HG02981 (cell line): Measurements from ENCODE around the gene HIP1.
"Not testable (repeated sequence)": the region's sequence is repeated elsewhere in the genome, so short reads cannot be mapped to it uniquely, and the experiment has no call there.

ENCODE experiments used
- ATAC-seq: cut with Tn5 transposase; IDR thresholded peaks from one replicate; pipeline ENCODE4 v1.9.1; 2021; ENCODE audit warnings: mild to moderate bottlenecking, moderate library complexity; ENCODE audit not compliant: unreplicated experiment

HIP1 gene

DNA sequence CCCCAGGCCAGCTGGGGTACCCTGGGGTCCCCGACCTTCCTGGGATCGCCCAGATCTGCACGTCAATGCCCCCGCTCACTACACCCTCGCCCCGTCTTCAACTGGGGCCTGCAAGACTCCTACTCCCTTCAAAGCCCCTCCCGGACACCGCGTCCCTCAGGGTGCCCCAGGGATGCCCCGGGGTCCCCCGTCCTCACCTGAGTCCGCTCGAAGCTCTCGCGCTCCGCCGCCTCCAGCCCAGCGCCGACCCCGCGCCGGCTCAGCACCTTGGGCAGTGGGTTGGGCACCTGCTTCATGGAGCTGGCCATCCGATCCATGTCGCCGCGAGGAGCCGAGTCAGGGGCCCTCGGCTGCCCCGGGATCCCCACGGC, at the start of gene HIP1:
HIP1 (minus strand) TSS at position 338 of the 371 bp plus-strand sequence; CDS start at position 317, 21 bp downstream.
- no peak for ATAC-seq

DNA sequence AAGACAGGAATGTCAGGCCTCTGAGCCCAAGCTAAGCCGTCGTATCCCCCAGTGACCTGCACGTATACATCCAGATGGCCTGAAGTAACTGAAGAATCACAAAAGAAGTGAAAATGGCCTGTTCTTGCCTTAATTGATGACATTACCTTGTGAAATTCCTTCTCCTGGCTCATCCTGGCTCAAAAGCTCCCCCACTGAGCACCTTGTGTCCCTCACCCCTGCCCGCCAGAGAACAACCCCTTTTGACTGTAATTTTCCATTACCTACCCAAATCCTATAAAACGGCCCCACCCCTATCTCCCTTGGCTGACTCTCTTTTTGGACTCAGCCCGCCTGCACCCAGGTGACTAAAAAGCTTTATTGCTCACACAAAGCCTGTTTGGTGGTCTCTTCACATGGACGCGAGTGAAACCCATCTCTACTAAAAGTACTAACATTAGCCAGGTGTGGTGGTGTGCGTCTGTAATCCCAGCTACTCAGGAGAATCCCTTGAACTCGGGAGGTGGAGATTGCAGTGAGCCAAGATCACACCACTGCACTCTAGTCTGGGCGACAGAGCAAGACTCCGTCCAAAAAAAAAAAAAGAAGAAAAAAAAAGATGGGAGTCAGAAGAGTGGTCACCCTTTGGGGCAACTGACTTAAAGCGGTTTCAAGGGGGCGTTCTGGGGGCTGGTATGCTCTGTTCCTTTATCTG, 49.6 kb upstream of the HIP1 start:
- not testable (repeated sequence) for ATAC-seq

DNA sequence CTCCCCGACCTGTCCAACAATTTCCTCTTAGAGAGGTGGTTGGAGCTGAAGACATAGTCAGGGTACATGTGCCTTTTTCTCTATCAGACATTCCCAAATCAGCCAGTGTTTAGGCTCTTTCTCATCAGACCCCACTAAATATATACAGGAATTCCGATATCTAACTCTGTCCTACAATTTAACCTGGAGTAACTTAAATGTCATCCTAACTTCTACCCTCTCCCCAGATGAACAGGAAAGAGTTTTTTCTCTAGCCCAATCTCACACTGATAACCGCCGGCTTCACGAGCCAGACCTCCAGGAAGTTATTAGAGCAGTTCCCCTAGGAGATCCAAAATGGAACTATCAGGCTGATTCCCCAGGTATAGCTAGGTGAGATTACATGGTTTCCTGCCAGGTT, 44.3 kb upstream of the HIP1 start:
- not testable (repeated sequence) for ATAC-seq

DNA sequence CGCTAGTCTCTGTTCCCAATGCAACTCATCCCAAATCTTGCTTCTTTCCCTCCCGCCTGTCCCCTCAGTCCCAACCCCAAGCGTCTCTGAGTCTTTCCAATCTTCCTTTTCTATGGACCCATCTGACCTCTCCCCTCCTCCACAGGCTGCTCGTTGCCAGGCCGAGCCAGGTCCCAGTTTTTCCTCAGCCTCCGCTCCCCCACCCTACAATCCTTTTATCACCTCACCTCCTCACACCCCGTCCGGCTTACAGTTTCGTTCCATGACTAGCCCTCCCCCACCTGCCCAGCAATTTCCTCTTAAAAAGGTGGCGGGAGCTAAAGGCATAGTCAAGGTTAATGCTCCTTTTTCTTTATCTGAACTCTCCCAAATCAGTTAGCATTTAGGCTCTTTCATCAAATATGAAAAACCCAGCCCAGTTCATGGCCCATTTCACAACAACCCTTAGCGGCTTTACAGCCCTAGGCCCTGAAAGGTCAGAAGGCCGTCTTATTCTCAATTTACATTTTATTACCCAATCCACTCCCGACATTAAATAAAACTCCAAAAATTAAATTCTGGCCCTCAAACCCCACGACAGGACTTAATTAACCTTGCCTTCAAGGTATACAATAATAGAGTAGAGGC, 42.0 kb upstream of the HIP1 start:
- not testable (repeated sequence) for ATAC-seq

DNA sequence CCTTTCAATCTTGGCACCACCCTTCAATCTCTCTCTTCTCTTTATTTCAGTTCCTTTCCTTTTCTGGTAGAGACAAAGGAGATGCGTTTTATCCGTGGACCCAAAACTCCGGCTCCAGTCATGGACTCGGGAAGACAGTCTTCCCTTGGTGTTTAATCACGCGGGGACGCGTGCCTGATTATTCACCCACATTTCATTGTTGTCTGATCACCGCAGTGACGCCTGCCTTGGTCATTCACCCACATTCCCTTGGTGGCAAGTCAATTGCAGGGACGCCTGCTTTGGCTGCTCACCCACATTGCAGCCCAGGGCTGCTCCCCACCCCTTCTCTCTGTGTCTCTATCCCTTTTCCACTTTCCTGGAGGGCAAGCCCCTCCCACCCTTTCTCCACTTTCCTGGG, 40.8 kb upstream of the HIP1 start:
- not testable (repeated sequence) for ATAC-seq

DNA sequence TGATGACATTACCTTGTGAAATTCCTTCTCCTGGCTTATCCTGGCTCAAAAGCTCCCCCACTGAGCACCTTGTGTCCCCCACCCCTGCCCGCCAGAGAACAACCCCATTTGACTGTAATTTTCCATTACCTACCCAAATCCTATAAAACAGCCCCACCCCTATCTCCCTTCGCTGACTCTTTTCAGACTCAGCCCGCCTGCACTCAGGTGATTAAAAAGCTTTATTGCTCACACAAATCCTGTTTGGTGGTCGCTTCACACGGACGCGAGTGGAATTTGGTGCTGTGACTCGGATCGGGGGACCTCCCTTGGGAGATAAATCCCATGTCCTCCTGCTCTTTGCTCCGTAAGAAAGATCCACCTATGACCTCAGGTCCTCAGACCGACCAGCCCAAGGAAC, 40.3 kb upstream of the HIP1 start:
- ATAC-seq = not testable (repeated sequence)

DNA sequence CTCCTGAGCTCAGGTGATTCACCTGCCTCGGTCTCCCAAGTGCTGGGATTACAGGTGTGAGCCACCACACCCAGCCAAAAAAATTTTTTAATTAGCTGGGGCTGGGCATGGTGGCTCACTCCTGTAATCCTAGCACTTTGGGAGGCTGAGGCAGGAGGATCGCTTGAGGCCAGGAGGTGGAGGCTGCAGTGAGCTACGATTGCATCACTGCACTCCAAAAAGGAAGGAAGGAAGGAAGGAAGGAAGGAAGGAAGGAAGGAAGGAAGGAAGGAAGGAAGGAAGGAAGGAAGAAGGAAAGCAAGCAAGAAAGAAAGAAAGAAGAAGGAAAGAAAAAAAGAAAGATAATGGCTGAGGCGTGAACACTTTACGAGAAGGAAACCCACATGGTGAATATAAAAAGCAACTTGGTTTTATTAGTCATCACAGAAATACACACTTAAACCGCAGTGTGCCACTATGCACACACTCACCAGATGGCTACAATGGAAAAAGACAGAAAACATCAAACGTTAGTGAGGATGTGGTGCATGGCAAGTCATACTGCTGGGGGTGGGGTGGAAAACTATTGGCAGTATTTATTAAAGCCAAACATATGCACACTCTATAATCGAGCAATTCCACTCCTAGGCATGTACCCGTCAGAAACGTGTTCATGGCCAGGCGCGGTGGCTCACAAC, 37.7 kb upstream of the HIP1 start:
- ATAC-seq = no peak

DNA sequence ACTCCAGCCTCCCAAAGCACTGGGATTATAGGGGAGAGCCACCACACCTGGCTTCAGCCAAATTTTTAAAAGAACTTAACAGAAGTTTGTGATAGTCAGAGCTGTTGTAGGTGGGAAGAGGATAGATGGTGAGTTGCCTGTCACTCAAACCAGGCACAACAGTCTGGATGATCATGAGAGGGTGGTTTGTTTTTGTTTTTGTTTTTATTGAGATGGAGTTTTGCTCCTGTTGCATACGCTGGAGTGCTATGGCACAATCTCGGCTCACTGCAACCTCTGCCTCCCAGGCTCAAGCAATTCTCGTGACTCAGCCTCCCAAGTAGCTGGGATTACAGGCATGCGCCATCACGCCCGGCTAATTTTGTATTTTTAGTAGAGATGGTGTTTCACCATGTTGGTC, 35.2 kb upstream of the HIP1 start:
- ATAC-seq = not testable (repeated sequence)

DNA sequence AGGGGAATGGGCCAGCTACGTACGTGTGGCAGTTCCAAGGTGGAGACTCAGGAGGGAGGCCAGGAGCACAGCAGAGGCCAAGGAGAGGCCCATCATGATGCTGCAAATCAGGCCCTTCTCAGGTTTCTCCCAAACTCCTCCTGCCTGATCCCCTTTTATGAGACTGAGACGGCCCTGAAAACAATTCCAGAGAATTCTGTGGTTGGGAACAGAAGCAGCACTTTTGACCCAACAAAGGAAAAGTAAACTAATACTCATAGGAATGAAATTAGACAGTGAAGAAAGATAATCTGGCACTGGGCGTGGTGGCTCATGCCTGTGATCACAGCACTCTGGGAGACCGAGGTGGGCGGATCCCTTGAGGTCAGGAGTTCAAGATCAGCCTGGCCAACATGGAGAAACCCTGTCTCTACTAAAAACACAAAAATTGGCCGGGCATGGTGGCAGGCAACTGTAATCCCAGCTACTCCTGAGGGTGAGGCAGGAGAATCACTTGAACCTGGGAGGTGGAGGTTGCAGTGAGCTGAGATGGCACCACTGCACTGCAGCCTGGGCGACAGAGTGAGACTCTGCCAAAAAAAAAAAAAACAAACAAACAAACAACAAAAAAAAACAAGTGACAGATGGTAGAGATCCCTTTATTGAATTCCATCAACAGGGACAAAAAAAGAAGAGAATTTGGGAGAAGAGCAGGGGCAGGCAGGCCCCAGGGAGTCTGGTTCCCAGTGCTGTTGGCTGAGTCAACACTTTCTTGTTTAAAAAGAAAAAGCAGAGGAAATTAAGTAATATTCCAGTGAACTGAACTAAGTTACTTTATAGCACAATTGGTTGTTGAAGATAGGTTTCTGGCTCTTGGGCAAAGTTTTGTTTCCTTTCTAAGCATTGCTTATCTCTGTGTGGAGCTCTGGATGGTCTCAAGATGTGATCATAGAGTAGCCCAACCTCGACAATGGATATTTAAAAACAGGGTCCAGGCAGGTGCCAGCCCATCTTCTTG, 33.6 kb upstream of the HIP1 start, which contains the start of gene CCL26:
CCL26 (minus strand) TSS at position 131 of the 997 bp plus-strand sequence; CDS start at position 96, 35 bp downstream.
- ATAC-seq = no peak

DNA sequence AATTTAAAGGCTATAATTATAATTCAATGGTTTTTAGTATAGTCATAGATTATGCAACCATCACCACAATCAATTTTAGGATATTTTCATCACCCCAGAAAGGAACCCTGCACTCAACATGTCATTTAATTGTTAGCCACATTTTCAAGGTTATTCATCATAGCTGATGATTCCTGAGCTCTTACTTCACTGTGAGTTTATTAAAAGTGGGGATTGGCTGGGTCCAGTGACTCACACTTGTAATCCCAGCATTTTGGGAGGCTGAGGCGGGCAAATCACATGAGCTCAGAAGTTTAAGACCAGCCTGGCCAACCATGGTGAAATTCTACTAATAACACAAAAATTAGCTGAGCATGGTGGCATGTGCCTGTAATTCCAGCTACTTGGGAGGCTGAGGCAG, 32.5 kb upstream of the HIP1 start:
- ATAC-seq = no peak

DNA sequence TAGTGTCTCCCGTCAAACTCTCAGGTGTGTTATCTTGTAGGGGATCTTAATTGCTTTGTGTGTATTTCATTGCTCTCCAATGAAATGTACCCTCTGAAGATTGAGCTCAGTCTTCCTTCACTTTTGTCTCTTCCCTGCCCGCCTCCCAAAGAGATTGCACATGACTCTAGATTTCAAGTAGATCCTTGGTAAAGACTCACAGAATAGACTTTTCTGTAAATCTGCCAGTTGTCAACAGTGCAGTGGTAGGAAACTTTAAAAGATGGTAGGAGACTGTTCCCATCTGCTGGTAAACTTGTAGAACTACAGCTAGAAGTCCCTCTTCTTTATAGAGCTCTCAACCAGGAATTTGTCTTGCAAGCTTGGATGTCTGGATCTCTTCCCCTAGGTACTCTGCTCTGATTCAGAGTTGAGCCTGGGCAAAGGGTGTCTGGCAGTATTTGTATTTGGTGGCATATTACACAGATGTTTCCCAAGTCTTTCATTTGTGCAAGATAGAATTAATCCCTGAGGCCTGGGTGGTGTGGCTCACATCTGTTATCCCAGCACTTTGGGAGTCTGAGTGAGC, 23.7 kb upstream of the HIP1 start:
- ATAC-seq = peak; percentile 50

DNA sequence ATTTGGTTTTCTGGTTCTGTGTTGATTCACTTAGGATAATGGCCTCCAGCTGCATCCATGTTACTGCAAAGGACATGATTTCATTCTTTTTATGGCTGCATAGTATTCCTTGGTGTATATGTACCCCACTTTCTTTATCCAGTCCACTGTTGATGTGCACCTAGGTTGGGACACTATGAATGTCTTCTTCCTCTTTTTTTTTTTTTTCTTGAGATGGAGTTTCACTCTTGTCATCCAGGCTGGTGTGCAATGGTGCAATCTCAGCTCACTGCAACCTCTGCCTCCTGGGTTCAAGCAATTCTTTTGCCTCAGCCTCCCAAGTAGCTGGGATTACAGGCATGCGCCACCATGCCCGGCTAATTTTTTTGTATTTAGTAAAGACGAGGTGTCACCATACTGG, 23.1 kb upstream of the HIP1 start:
- ATAC-seq = not testable (repeated sequence)

DNA sequence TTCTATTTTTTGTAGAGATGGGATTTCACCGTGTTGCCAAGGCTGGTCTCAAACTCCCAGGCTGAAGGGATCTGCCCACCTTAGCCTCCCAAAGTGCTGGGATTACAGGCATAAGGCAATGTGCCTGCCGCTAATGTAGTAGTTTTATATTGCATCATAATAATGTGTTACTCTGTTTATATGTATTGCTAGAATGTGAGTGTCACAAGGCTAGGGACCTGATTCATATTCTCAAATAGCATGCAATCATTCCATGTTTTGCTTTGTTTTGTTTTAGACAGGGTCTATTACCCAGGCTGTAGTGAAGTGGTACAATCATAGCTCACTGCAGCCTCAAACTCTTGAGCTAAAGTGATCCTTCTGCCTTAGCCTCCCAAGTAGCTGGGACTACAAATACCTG, 19.8 kb upstream of the HIP1 start:
- ATAC-seq = no peak

DNA sequence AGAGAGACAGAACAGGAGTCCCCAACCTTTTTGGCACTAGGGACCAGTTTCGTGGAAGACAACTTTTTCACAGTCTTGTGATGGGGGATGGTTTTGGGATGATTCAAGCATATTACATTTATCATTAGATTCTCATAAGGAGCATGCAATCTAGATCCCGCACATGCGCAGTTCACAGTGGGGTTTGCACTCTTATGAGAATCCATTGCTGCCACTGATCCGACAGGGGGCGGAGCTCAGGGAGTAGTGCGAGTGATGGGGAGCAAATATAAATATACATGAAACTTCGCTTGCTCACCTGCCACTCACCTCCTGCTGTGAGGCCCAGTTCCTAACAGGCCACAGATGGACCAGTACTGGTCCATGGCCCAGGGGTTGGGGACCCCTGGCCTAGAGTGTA, 19.1 kb upstream of the HIP1 start:
- ATAC-seq = no peak

DNA sequence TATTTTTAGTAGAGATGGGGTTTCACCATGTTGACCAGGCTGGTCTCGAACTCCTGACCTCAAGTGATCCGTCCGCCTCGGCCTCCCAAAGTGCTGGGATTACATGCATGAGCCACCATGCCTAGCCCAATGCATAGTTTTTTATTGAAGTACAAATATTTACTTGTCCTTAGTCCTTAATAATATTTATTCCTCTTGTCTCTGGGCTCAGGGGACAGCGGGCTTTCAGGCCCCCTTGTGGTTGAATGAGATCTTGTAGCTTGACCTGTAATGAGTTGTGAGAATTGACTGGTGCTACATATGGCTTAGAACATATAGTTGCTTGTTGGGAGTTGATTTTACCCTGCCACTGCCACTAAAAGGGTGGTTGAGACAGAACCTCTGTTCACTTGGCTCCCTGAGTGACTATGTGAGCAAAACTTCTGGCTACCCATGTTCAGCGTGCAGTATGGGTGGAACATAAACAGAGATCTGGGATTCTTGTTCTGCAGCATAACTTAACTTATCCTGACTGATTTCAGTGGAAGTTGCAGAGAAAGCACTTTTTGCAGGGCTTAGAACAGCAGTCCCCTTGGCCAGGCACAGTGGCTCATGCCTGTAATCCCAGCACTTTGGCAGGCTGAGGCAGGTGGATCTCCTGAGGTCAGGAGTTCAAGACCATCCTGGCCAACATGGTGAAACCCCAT, 18.4 kb upstream of the HIP1 start:
- no peak for ATAC-seq

DNA sequence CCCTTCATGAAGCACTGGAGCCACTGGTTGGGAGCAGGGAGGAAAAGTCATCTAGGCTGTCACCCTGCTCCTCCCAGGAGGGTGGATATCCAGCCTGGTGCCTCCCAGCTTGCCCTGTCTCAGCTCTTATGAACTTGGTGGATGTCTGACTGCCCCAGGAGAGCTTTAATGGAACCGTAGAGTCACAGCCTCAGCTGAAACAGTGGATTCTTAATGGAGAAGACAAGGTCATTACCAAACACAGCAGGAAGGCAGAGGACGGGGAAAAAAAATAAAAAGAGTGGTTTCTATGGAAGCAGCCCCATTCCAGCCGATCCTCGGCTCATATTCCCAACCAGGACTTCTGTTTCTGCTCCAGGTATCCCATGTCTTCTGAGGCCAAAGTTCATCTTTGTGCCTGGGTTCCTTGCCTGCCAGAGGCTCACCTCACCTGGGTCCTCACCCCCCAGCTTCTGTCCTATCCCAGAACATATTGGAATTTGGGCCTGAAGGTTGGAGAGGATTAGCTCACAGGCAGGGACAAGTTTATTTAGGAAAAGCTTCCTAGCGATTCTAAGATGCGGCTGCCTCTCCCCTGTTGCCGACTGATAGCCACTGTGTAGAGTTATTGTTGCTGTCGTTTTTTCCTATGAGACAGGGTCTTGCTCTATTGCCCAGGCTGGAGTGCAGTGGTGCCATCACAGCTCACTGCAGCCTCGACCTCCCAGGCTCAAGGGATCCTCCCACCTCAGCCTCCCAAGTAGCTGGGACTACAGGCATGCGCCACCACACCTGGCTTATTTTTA, 17.7 kb upstream of the HIP1 start:
- no peak for ATAC-seq

DNA sequence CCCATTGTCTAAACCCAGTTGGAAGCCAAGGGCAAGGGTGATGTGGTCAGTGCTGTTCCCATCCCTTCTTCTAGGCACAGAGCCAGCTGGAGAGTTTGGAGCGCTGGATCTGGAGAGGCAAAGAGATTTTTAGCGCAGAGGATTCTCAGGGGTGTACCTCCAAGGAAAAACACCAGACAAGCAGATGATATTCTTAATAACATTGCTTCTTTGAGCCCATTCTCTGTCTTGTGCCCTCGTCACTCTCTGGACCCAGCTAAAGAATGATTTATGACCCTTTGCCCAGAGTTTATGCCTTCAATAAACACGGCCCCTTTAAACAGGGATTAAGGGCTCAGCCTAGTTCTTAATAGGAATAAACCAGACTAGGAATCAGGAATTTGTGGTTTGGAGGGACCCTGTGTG, 4.7 kb upstream of the HIP1 start:
- no peak for ATAC-seq

DNA sequence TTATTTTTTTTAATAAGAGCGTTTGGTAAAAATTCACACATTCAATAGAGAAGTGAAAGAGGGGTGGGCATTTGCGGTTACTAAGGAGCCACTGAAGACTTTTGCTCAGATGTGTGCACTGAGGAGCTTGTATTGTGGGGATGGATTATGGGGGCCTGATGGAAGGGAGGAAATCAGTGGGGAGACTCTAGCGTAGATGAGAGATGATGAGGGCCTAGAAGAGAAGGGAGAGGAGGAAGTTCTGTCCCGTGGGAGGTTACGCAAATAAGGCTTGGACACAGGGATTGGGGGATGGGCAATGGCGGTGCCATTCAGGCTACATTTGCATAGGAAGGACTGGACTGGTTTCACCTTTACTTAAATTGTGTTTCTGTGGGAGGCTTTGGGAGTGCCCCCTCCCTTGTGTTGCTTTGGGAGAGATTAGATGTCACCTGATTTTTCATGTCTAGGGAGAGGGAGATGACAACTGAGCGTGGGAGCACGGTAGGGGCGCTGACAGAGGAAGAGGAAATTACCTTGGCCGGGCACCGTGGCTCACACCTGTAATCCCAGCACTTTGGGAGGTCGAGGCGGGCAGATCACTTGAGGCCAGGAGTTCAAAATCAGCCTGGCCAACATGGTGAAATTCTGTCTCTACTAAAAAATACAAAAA, 2.2 kb upstream of the HIP1 start:
- no peak for ATAC-seq
